ENCODE results near the gene FDX1.
A peak's percentile ranks its signal among the peaks of the same experiment; 100 is the strongest.

FDX1 gene

GRCh38 chr11:110475671-110476070 is 45.9 kb downstream of the FDX1 start:
- Histone ChIP-seq H3K4me3 (ENCODE audit: low read depth, low read length) (no peak overlapping the region), H3K27me3 (replicated peaks) (no peaks in the 10 kb centered on the region), H3K27ac (no peak overlapping the region), H3K36me3 (replicated peaks) (no peaks in the 10 kb centered on the region)
- no peak for DNase-seq
- TF ChIP-seq CTCF (IDR thresholded peaks at IDR 0.05; ENCODE audit: low read depth, low read length, missing control alignments): no peak
- in situ Hi-C loops (cut with HindIII; ENCODE audit: low pct_ligation_motif_present, low sequenced_read_pairs): no loop called here

- in situ Hi-C loops (cut with HindIII; ENCODE audit: low pct_ligation_motif_present, low sequenced_read_pairs): no loop called here
Measured at GRCh38 chr11:110478410-110478809, 48.7 kb downstream of the FDX1 start.

GRCh38 chr11:110479108-110480101 is 49.7 kb downstream of the FDX1 start:
- in situ Hi-C loops (cut with HindIII; ENCODE audit: low pct_ligation_motif_present, low sequenced_read_pairs): no loop called here
- DNase-seq: peak; percentile 19
- no peak overlapping the region for H3K4me3 ChIP-seq (ENCODE audit: low read depth, low read length)

More at GRCh38 chr11:110478410-110478809, 48.7 kb downstream of the FDX1 start:
- TF ChIP-seq CTCF (IDR thresholded peaks at IDR 0.05; ENCODE audit: low read depth, low read length, missing control alignments): peak; percentile 60
- DNase-seq: no peak
- H3K4me3 ChIP-seq (ENCODE audit: low read depth, low read length): no peak overlapping the region
- no peak overlapping the region for H3K27ac ChIP-seq
- no peaks in the 10 kb centered on the region for H3K27me3 ChIP-seq (replicated peaks)
- no peaks in the 10 kb centered on the region for H3K36me3 ChIP-seq (replicated peaks)

GRCh38 chr11:110481523-110481922 is 51.8 kb downstream of the FDX1 start:
- DNase-seq: no peak
- H3K27ac ChIP-seq: no peak overlapping the region
- no peaks in the 10 kb centered on the region for H3K36me3 ChIP-seq (replicated peaks)
- in situ Hi-C loops (cut with HindIII; ENCODE audit: low pct_ligation_motif_present, low sequenced_read_pairs): no loop called here
- TF ChIP-seq CTCF (IDR thresholded peaks at IDR 0.05; ENCODE audit: low read depth, low read length, missing control alignments): no peak
- H3K4me3 ChIP-seq (ENCODE audit: low read depth, low read length): no peak overlapping the region
- no peaks in the 10 kb centered on the region for H3K27me3 ChIP-seq (replicated peaks)

More at GRCh38 chr11:110479108-110480101, 49.7 kb downstream of the FDX1 start:
- no peaks in the 10 kb centered on the region for H3K36me3 ChIP-seq (replicated peaks)
- TF ChIP-seq CTCF (IDR thresholded peaks at IDR 0.05; ENCODE audit: low read depth, low read length, missing control alignments): no peak
- no peak overlapping the region for H3K27ac ChIP-seq
- no peaks in the 10 kb centered on the region for H3K27me3 ChIP-seq (replicated peaks)

GRCh38 chr11:110486156-110486555 is 56.4 kb downstream of the FDX1 start:
- in situ Hi-C loops (cut with HindIII; ENCODE audit: low pct_ligation_motif_present, low sequenced_read_pairs): no loop called here
- H3K36me3 ChIP-seq (replicated peaks): no peaks in the 10 kb centered on the region
- no peak overlapping the region for H3K4me3 ChIP-seq (ENCODE audit: low read depth, low read length)
- TF ChIP-seq CTCF (IDR thresholded peaks at IDR 0.05; ENCODE audit: low read depth, low read length, missing control alignments): no peak
- no peak for DNase-seq
- H3K27ac ChIP-seq: no peak overlapping the region
- no peaks in the 10 kb centered on the region for H3K27me3 ChIP-seq (replicated peaks)
